Fibroblast of lung (primary cell): ENCODE results near the gene HGS.

ENCODE experiments used
- EZH2 ChIP-seq: IDR thresholded peaks from 2 replicates; pipeline ENCODE4 v1.5.1; 2012; ENCODE audit warnings: low read length, control low read depth, mild to moderate bottlenecking; ENCODE audit errors: missing control alignments
- TF ChIP-seq, protein P1 (sequence below), 2 donors: IDR thresholded peaks in 1 of 2; conservative IDR thresholded peaks in 1 of 2; 1 replicate in 1 of 2; 2 replicates in 1 of 2; pipeline ENCODE4 v1.5.1; 2011 to 2012; ENCODE audit warnings: low read length in 2 of 2, control low read depth in 1 of 2, inconsistent platforms in 1 of 2, low read depth in 1 of 2, mild to moderate bottlenecking in 1 of 2

DNA sequence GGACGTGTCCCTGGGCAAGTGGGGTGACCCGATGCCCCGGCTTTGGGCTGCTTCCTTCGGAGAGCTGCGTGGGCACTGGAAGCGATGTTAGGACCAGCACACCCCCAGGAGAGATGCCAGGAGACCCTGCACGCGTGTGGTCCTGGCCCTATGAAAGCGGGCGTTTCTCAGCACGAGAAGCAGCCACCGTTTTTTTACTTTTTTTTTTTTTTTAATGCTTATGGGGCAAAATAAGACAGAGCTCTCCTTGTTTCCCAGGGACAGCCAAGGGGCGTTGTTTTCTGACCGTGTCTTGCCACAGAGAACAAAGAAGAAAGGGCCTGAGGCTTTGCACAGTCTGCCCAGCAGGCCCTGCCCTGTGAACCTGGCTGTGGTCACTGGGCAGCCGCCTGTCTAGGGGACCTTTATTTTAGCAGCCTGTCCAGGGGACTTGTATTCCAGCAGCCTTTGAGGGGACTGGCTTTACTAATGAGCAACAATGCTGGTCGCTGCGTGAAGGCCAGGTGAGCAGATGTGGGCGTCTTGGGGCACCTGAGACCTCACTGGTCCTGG lies 29.3 kb downstream of the HGS start:
- TF ChIP-seq, protein P1, sequence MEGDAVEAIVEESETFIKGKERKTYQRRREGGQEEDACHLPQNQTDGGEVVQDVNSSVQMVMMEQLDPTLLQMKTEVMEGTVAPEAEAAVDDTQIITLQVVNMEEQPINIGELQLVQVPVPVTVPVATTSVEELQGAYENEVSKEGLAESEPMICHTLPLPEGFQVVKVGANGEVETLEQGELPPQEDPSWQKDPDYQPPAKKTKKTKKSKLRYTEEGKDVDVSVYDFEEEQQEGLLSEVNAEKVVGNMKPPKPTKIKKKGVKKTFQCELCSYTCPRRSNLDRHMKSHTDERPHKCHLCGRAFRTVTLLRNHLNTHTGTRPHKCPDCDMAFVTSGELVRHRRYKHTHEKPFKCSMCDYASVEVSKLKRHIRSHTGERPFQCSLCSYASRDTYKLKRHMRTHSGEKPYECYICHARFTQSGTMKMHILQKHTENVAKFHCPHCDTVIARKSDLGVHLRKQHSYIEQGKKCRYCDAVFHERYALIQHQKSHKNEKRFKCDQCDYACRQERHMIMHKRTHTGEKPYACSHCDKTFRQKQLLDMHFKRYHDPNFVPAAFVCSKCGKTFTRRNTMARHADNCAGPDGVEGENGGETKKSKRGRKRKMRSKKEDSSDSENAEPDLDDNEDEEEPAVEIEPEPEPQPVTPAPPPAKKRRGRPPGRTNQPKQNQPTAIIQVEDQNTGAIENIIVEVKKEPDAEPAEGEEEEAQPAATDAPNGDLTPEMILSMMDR (conservative IDR thresholded peaks at IDR 0.05 in 1 of 2, IDR thresholded peaks at IDR 0.05 in 1 of 2; ENCODE audit: low read depth in 1 of 2, low read length in 2 of 2) = no peak
- no peak for TF ChIP-seq EZH2
